ENCODE data around the gene ARMC8.

DNA sequence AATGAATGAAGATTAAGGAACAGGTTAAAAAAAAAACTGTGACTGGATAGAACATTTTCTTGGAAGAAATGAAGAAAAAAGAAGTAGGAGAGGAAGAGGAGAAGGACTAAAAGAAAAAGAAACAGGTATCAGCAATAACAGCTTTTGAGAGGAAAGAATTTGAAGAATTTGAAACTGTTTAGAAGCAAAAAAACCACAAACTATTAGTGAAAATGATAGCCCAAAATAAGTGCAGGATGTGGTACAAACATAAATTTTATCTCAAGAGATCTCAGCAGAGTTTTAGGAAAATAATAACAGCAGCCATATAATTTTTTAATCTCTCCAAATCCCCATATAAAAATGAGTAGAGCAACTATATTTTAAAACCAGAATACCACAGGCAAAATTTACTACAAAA, 46.2 kb upstream of the ARMC8 start:
- TF ChIP-seq, protein P1, sequence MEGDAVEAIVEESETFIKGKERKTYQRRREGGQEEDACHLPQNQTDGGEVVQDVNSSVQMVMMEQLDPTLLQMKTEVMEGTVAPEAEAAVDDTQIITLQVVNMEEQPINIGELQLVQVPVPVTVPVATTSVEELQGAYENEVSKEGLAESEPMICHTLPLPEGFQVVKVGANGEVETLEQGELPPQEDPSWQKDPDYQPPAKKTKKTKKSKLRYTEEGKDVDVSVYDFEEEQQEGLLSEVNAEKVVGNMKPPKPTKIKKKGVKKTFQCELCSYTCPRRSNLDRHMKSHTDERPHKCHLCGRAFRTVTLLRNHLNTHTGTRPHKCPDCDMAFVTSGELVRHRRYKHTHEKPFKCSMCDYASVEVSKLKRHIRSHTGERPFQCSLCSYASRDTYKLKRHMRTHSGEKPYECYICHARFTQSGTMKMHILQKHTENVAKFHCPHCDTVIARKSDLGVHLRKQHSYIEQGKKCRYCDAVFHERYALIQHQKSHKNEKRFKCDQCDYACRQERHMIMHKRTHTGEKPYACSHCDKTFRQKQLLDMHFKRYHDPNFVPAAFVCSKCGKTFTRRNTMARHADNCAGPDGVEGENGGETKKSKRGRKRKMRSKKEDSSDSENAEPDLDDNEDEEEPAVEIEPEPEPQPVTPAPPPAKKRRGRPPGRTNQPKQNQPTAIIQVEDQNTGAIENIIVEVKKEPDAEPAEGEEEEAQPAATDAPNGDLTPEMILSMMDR (IDR thresholded peaks at IDR 0.05), result no peak
- TF ChIP-seq POLR2A (IDR thresholded peaks at IDR 0.05) (no peak), EP300 (IDR thresholded peaks at IDR 0.05) (no peak), POLR2AphosphoS5 (IDR thresholded peaks at IDR 0.05) (no peak)

Measured in stomach (tissue), 4 donors.